ENCODE data around the gene YIF1A. TPM values are rescaled to one million over a fixed set of nuclear protein-coding genes. Genes with fewer than 3 reads are reported as not detected.
A peak's percentile ranks its signal among the peaks of the same experiment; 100 is the strongest.

YIF1A gene
- polyA plus RNA-seq, 2 of the 4 experiments (the other 2 are of a cell fraction): 79.7 to 99.7 TPM

DNA sequence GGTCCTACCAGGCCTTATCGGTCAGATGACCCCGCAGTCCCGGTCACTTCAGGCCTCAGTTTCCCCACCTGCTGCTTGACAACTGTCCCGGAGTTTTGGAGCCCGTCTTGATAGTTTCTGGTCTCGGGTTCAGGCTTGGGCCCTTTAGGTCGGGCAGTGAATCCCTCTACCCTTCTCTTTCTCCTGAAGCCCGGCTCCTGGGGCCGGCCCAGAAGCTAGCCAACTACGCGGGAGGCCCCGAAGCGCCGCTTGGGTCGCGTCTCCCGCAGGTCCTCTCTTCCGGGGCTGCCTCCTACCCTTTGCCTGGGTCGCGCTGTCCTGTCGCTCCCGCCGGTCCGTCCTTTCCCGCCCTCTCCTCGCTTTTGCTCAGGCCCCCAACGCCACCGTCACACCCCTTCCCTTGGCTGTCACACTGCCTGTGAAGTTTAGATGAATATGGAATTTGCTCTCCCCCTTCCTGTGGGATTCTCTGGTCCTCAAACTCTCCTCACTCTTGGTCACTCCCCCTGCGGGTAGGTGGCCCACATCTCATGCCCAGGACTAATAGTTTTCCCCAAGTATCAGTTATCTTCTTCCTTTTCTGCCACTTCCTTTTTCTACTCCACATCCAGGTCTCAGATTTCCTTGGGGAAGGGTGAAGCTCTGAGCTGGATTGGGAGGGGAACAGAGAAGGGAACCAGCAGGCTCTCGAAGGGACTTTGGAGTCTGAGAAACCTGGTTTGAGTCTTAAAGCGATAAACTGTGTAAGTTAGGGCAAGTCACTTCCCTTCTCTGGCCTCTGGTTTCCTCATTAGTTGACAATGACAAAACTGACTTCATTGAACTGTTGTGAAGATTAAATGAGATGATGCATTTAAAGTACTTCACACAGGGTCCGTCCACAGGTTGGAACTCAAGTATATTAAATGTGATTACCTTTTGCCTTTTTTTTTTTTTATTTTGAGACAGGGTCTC is 19.7 kb downstream of the YIF1A start:
- Histone ChIP-seq H3K4me3 (peak overlapping the region; percentile 93), H3K4me2 (peak overlapping the region; percentile 94), H3K27ac (peak overlapping the region; percentile 91 to 97), H3K9me3 (no peaks in the 10 kb centered on the region), H3K4me1 (peaks cover 19% of the 10 kb centered on the region)
- FAIRE-seq (no peak), DNase-seq (ENCODE audit: low read depth in 1 of 2, low spot score in 1 of 2) (peak; percentile 45 to 61), ATAC-seq (peak in 1 of 2 experiments; percentile 1; a peak in 2 of 6 replicates)
- WGBS (ENCODE audit: missing lambda C conversion rate): 7% methylated on average over 32 of the region's 32 CpGs
- TF ChIP-seq PHF8 (IDR thresholded peaks at IDR 0.05; ENCODE audit: borderline replicate concordance, low read depth) (peak; percentile 57; the same call in 1 of the 2 replicates), JUN (IDR thresholded peaks at IDR 0.05) (0 out of 5 replicates have a peak, but pooled peaks of 1 of the 2 experiments have one; percentile 40), GATA3 (IDR thresholded peaks at IDR 0.05; ENCODE audit: borderline replicate concordance) (no peak)
- ChIA-PET POLR2A (interaction anchor here (1.0 to 1.2 kb wide), 2 partner anchors 11 to 43 kb away, joined by 3 to 6 read pairs; no protein-coding TSS in a partner anchor), CTCF (interaction anchor here (1.6 kb wide), 1 partner anchor 9 kb away, joined by 5 read pairs; no protein-coding TSS in a partner anchor)

DNA sequence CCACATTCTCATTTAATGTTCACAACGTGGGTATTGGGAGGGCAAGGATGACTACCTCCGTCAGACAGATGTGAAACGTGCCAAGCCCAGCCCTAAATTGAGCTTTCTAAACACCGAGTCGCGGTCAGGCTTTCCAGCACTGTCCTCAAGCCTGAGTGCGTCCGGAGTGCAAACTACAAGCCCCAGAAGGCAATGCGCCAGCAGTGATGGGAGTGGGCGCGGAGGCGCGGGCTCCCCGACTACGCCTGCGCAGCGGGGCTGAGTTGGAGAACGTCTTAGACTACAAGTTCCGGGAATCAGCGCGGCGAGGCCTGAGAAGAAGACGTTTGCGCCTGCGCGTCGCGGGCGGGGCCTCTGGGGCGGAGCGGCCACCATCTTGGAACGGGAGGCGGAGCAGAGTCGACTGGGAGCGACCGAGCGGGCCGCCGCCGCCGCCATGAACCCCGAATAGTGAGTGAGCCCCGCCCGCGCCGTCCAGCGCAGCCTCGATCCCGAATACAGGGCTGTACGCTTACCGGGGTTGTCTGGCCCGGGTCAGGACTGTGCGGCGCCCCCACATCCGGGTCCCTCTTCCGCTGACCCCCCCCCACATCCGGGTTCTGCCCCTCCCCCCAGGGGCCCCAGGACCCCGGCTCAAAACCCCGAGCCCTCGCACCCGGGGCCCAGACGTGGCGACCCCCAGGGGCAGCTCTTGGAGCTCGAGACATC is 20.5 kb downstream of the YIF1A start, which contains the start of gene RAB1B:
Gene RAB1B (plus strand): TSS at position 396 of the 708 bp plus-strand sequence. CDS start 41 bp downstream, at position 437.
- TF ChIP-seq, protein P1, sequence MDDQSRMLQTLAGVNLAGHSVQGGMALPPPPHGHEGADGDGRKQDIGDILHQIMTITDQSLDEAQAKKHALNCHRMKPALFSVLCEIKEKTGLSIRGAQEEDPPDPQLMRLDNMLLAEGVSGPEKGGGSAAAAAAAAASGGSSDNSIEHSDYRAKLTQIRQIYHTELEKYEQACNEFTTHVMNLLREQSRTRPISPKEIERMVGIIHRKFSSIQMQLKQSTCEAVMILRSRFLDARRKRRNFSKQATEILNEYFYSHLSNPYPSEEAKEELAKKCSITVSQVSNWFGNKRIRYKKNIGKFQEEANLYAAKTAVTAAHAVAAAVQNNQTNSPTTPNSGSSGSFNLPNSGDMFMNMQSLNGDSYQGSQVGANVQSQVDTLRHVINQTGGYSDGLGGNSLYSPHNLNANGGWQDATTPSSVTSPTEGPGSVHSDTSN (IDR thresholded peaks at IDR 0.05): peak; percentile 49; the same call in 1 of the 2 replicates
- peak; percentile 9; the same call in 1 of the 2 replicates for TF ChIP-seq POLR2A (IDR thresholded peaks at IDR 0.05; ENCODE audit: low read length)
- TF ChIP-seq TFCP2L1 (CRISPR knock-in tag; IDR thresholded peaks at IDR 0.05): no peak
- TF ChIP-seq, protein P2, sequence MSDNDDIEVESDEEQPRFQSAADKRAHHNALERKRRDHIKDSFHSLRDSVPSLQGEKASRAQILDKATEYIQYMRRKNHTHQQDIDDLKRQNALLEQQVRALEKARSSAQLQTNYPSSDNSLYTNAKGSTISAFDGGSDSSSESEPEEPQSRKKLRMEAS (IDR thresholded peaks at IDR 0.05): 0 out of 2 replicates have a peak, but pooled peaks have one; percentile 22
- TF ChIP-seq, protein P3, sequence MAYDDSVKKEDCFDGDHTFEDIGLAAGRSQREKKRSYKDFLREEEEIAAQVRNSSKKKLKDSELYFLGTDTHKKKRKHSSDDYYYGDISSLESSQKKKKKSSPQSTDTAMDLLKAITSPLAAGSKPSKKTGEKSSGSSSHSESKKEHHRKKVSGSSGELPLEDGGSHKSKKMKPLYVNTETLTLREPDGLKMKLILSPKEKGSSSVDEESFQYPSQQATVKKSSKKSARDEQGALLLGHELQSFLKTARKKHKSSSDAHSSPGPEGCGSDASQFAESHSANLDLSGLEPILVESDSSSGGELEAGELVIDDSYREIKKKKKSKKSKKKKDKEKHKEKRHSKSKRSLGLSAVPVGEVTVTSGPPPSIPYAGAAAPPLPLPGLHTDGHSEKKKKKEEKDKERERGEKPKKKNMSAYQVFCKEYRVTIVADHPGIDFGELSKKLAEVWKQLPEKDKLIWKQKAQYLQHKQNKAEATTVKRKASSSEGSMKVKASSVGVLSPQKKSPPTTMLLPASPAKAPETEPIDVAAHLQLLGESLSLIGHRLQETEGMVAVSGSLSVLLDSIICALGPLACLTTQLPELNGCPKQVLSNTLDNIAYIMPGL (CRISPR knock-in tag; IDR thresholded peaks at IDR 0.05; ENCODE audit: borderline replicate concordance): no peak
- TF ChIP-seq JUN (IDR thresholded peaks at IDR 0.05): peak in 1 of 2 experiments; percentile 93
- Histone ChIP-seq H3K4me3 (peak within 1 kb of the TSS; percentile 93), H3K4me1 (peaks cover 19% of the 10 kb centered on the region), H3K27ac (peak within 1 kb of the TSS; percentile 91 to 97), H3K4me2 (peak within 1 kb of the TSS; percentile 94), H3K9me3 (no peaks in the 10 kb centered on the region)
- peak; percentile 94 to 99 for DNase-seq (ENCODE audit: low read depth in 1 of 2, low spot score in 1 of 2)
- FAIRE-seq: peak; percentile 72
- POLR2A ChIA-PET: interaction anchor here (0.6 to 1.6 kb wide), 4 partner anchors 9 to 21 kb away, joined by 3 to 6 read pairs (median 5); partner anchors contain the start of genes CNIH2 and YIF1A
- WGBS (ENCODE audit: missing lambda C conversion rate): 1% methylated on average over 31 of the region's 64 CpGs
- CTCF ChIA-PET: interaction anchor here (0.7 to 2.8 kb wide), 3 partner anchors 8 to 46 kb away, joined by 4 to 13 read pairs (median 5); no protein-coding TSS in a partner anchor
- ATAC-seq: peak; percentile 67 to 88

DNA sequence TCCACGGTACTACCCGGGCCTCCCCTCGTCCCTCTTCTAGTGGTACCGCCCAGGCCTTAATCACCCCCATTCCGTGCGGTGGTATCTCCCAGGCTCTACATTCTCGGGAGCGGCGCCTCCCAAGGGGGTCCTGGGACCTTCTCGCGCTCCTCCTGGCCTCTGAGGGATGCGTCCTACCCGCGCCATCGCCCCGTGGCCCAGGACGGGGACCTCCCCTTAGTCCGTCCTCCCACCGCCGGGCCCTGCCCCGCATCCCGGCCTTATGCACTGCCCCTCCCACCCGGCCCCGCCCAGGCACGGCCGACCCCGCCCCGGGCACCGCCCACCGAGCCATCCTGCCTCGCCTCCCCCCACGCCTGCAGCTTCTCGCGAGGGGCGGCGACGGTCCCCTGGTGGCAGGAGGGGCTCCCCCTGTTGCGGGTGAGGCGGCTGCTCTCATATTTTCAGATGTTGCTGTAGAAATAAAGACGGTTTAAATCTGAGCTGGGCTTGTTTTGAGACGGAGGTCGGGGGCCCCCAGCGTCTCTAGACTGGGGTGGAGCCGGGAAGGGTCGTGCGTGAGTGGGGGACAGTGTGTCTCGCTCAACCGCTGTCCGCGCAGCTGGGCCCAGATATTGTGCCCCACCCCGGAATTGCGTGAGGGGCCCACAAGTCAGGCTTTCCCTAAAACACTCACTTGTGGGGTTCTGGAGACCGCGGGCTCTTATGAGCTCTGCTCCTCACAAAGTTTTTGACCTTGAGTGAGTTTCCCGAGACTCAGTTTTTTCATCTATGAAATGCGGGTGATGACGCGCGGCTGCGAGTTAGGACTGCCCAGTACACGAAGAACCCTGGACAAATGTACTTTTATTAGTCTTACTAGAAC is 21.3 kb downstream of the YIF1A start:
- Histone ChIP-seq H3K4me1 (peaks cover 19% of the 10 kb centered on the region), H3K9me3 (no peaks in the 10 kb centered on the region), H3K4me3 (peak overlapping the region; percentile 93), H3K27ac (peak overlapping the region; percentile 91 to 97), H3K4me2 (peak overlapping the region; percentile 91)
- DNase-seq (ENCODE audit: low read depth in 1 of 2, low spot score in 1 of 2) (peak; percentile 73 to 85), ATAC-seq (peak; percentile 65 to 82), FAIRE-seq (no peak)
- 15% methylated on average over 32 of the region's 61 CpGs for WGBS (ENCODE audit: missing lambda C conversion rate)
- POLR2A ChIA-PET: interaction anchor here (0.6 to 1.6 kb wide), 6 partner anchors 10 to 80 kb away, joined by 3 to 6 read pairs (median 4); partner anchors contain the start of genes B4GAT1, CNIH2 and YIF1A
- CTCF ChIA-PET: interaction anchor here (0.7 to 2.8 kb wide), 3 partner anchors 8 to 45 kb away, joined by 4 to 13 read pairs (median 5); no protein-coding TSS in a partner anchor
- TF ChIP-seq CHD2 (IDR thresholded peaks at IDR 0.05; ENCODE audit: low read length, partially characterized antibody): peak; percentile 87
- TF ChIP-seq HOXA7 (CRISPR knock-in tag; IDR thresholded peaks at IDR 0.05): peak; percentile 70; the same call in 1 of the 2 replicates
- no peak for TF ChIP-seq ESRRA (IDR thresholded peaks at IDR 0.05; ENCODE audit: borderline replicate concordance, low read length)
- TF ChIP-seq, protein P4, sequence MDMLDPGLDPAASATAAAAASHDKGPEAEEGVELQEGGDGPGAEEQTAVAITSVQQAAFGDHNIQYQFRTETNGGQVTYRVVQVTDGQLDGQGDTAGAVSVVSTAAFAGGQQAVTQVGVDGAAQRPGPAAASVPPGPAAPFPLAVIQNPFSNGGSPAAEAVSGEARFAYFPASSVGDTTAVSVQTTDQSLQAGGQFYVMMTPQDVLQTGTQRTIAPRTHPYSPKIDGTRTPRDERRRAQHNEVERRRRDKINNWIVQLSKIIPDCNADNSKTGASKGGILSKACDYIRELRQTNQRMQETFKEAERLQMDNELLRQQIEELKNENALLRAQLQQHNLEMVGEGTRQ (IDR thresholded peaks at IDR 0.05): no peak
- TF ChIP-seq EP300 (IDR thresholded peaks at IDR 0.05): no peak
- TF ChIP-seq TFCP2L1 (CRISPR knock-in tag; IDR thresholded peaks at IDR 0.05): 0 out of 2 replicates have a peak, but pooled peaks have one; percentile 64
- TF ChIP-seq GATA3 (IDR thresholded peaks at IDR 0.05; ENCODE audit: borderline replicate concordance): no peak
- no peak for TF ChIP-seq SREBF2 (IDR thresholded peaks at IDR 0.05)
- no peak for TF ChIP-seq BHLHE40 (IDR thresholded peaks at IDR 0.05; ENCODE audit: low read depth, low read length)
- no peak for TF ChIP-seq ZFP36 (IDR thresholded peaks at IDR 0.05; ENCODE audit: borderline replicate concordance, partially characterized antibody)
- 0 out of 2 replicates have a peak, but pooled peaks have one; percentile 34 for TF ChIP-seq HOXB5 (CRISPR knock-in tag; IDR thresholded peaks at IDR 0.05)
- TF ChIP-seq, protein P5, sequence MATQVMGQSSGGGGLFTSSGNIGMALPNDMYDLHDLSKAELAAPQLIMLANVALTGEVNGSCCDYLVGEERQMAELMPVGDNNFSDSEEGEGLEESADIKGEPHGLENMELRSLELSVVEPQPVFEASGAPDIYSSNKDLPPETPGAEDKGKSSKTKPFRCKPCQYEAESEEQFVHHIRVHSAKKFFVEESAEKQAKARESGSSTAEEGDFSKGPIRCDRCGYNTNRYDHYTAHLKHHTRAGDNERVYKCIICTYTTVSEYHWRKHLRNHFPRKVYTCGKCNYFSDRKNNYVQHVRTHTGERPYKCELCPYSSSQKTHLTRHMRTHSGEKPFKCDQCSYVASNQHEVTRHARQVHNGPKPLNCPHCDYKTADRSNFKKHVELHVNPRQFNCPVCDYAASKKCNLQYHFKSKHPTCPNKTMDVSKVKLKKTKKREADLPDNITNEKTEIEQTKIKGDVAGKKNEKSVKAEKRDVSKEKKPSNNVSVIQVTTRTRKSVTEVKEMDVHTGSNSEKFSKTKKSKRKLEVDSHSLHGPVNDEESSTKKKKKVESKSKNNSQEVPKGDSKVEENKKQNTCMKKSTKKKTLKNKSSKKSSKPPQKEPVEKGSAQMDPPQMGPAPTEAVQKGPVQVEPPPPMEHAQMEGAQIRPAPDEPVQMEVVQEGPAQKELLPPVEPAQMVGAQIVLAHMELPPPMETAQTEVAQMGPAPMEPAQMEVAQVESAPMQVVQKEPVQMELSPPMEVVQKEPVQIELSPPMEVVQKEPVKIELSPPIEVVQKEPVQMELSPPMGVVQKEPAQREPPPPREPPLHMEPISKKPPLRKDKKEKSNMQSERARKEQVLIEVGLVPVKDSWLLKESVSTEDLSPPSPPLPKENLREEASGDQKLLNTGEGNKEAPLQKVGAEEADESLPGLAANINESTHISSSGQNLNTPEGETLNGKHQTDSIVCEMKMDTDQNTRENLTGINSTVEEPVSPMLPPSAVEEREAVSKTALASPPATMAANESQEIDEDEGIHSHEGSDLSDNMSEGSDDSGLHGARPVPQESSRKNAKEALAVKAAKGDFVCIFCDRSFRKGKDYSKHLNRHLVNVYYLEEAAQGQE (IDR thresholded peaks at IDR 0.05): peak; percentile 89
